ENCODE data around the gene NBDY.

- TF ChIP-seq EZH2 (IDR thresholded peaks at IDR 0.05) (no peak), POLR2AphosphoS5 (IDR thresholded peaks at IDR 0.05; ENCODE audit: borderline replicate concordance, low read depth, low read length) (no peak), FOXP2 (optimal IDR thresholded peaks at IDR 0.05; ENCODE audit: control extremely low read depth, extremely low read length, insufficient read depth) (no peak)
Observed at GRCh38 chrX:56797574-56798338, 68.7 kb downstream of the NBDY start.

Data from SK-N-MC (cell line).